GM21786 (cell line): Measurements from ENCODE around the gene TPK1.
"Not testable (repeated sequence)": the region's sequence is repeated elsewhere in the genome, so short reads cannot be mapped to it uniquely, and the experiment has no call there.

Source experiments
- ATAC-seq: cut with Tn5 transposase; IDR thresholded peaks from one replicate; pipeline ENCODE4 v1.9.1; 2021; ENCODE audit not compliant: unreplicated experiment

The TPK1 gene

GRCh38 chr7:144726840-144727239, 109.0 kb downstream of the TPK1 start:
- not testable (repeated sequence) for ATAC-seq

DNA sequence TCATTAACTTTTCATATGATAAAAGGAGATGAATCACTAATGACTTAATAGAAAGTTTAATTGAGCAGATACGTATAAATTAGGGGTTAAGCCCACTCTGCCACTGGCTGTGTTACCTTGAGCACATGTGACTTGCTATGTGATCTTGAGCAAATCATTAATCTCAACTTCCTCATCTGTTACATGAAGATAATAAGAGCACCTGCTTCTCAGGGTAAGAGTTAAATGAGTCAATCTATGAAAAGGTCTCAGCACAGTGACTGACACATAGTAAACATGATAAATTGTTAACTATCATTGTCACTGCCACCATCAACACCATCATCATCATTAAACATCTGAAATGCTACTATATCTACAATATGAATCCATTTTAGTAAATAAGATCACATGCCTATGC, 110.8 kb downstream of the TPK1 start:
- peak; percentile 98 for ATAC-seq

GRCh38 chr7:144723301-144723700, 112.6 kb downstream of the TPK1 start:
- no peak for ATAC-seq

DNA sequence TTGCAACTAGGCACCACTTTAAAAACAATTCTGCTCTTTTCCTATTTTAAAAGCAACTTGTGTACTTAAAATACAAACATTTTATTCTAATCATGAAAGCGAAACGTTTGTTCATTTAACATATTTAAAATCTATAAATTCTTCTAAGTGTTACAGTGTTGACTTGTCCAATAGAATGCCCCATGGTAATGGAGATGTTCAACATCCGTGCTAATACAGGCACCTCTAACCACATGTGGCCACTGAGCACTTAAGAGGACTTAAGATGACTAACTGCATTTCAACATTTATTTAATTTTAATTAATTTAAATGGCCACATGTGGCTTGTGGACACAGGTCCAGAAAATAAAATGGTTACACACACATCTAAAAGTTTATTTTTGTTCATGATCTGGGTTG, 115.1 kb downstream of the TPK1 start:
- no peak for ATAC-seq

- ATAC-seq: no peak
Measured at GRCh38 chr7:144720149-144720548, 115.7 kb downstream of the TPK1 start.

DNA sequence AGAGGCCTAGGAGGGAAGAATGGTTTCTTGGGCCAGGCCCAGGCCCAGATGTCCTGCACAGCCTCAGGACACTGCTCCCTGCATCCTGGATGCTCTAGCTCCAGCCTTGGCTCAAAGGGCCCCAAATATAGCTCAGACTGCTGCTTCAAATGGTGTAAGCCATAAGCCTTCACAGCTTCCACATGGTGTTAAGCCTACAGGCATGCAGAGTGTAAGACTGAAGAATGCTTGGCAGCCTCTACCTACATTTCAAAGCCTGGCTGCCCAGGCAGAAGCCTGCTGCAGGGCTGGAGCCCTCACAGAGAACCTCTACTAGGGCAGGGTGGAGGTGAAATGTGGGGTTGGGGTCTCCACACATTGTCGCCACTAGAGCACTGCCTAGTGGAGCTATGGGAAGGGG, 118.1 kb downstream of the TPK1 start:
- ATAC-seq: no peak

DNA sequence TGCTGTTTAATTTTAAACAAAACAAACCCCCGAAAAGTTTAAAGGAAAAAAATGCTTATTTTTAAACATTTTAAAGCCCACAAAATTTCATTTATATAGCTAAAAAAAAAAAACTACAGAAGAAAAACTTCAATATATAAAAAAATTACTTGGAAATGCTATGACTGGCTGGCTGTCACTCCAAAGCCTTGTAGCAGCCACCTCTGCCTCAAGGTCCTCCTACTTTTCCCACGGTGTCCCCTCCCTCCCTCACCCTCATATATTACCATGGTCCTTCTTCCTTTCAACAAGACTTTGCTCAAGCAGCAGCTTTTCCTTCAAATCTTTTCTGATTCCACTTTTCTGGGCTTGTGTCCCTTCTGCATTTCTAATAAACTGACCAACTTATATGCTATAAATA, 122.0 kb downstream of the TPK1 start:
- ATAC-seq: no peak

DNA sequence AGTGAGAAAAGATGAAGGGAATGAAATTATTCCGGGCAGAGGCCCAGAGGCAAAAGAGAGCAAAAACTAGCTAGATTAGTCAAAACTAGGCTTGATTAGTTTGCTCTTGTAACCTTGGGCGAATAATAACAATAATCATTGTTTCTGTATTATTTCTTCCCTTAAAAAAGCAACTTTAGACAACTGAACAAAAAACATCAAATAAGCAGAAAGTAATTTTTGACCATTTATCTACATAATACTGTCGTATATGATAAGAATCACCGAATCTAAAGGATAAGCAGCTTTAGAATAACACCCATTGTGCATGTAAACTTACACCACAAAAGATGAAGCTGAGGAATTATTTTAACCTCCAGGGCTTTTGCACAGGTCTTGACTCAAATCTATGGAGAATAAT, 125.1 kb downstream of the TPK1 start:
- ATAC-seq: no peak

GRCh38 chr7:144709066-144709465, 126.8 kb downstream of the TPK1 start:
- ATAC-seq: no peak

DNA sequence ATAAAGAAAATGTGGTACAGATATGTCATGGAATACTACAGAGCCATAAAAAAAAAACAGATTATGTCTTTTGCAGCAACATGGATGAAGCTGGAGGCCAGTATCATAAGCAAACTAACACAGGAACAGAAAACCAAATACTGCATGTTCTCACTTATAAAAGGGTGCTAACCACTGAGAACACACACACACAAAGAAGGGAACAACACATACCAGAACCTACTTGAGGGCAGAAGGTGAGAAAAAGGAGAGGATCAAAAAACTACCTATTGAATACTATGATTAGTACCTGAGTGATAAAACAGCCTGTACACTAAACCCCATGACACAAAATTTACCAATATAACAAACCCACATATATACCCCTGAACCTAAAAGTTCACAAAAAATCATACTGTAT, 144.6 kb downstream of the TPK1 start:
- no peak for ATAC-seq

DNA sequence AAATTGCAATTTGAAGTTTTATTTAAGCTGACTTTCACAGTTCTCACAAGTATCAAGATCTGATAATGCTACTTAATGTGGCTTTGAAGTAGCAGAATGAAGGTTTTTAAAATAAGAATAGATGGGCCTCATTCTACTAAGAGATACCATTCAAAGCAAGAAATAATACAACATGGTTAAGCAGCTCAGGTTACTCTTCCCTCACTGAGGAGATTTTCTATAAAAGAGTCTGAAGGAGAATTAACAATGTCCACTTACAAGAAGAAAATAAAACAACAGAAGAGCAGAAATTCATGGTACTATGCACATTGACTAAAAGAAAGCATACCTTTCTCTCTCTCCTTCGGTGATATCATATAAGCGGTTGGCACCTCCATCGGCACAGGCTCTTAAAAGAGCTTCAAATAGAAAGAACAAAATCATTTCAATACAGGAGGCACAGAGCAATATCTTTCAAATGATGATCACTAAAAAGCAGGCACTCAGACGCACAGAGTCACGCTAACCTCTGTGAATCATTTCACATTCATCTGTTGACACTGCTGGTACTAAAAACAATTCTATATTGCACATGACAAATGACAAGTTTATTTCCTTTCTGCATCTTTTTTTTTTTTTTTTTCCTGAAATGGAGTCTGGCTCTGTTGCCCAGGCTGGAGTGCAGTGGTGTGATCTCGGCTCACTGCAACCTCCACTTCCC, 153.1 kb downstream of the TPK1 start:
- ATAC-seq: no peak

GRCh38 chr7:144676492-144676891, 159.4 kb downstream of the TPK1 start:
- ATAC-seq: no peak

GRCh38 chr7:144674550-144674949, 161.3 kb downstream of the TPK1 start:
- no peak for ATAC-seq

DNA sequence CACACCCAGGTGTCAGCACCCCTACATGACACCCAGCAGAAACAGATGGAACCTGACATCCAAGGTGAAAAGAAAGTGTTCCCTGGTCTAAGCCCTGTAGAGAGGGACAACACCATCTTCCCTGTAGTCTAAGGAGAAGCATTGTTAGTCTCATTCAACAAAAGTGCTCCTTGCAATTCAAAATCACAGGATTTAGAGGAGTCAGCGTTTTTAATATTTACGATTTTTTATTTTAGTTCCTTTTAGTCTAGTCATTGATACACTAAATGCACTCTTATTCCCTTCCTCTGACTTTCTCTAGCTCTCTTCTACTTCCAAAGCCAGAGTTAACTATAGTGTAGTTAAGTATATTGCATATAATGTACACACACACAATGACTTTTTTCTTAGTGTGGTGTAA, 163.0 kb downstream of the TPK1 start:
- no peak for ATAC-seq

DNA sequence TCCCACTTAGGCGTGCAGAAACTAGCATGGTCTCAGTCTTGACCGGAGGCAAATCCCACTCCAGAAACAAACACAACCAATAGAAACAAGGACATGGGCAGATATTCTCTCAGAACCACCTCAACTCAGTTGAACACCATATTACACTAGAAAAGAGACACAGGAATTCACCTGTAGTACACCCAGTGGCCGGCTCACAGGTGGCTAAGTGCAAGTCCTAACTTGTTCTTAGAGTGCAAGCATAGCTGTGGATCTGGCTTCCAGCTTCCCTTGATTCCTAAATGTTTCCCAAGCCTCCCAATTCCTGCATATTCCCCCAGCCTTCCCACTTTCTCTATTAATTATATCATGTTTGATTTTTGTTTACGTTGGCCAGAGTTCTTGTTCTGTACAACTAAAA, 164.4 kb downstream of the TPK1 start:
- no peak for ATAC-seq

DNA sequence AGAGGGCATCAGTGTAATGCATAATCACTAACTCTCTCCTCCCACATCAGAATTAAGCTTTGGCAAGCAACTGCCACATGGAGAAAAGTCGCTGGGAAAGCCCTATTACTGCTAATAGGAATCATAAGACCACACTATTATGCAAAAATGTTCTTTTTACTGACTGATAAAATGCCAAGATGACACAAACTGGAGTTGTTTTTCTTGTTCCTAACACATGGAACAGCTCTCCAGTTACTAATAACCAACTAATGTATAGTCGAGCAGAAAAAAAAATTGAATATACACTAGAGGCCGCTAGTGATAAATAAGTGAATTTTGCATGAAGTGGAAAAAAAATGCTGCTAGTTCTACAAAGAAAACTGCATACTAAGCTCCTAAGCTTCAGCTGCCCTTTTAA, 165.6 kb downstream of the TPK1 start:
- ATAC-seq: no peak

DNA sequence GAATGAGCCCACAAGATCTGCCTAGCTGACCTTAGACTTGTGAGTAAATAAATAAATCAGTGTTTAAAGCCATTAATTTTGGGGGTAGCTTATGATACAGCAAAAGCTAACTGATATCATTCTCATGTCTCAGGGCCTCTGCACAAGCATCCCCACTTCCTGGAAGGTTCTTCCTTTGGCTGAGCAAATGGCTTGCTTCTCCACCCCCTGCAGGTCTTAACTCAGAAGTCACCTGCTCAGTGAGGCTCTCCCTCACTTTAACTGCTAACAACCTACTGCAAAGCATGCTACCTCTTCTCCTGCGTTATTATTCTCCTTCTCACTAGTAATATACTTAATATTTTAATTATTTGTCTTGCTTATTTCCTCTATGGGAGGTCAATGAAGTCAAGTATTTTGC, 167.3 kb downstream of the TPK1 start:
- no peak for ATAC-seq

DNA sequence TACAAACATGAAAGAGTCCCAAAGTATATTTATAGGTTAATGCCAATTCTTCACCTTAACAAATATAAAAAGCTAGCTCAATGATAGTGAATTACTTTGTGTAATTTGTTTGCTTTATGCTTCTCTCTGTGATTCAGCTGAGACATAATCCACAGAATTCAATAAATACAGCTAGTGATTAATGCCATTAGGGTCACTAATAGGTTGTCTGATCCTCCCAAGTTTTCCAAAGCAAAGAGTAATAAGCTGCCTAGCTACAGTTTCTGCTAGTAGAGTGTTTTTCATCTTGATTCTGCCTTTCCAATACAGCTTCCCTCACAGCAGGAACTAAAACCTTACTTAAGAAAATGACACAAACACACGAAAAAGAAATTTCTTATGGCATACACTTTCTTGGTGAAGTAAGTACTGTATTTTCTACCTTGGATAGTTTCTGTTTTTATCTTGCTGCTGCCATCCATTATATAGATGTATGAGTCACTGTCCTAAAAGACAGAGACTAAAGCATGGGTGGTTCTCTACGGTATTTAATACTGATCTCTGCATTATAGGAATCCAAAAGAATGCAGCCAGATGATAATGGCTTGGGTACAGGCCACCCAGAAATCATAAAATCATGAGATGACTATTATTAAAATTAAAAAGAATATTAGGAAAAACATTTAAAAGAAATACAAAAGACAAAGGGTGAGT, 170.0 kb downstream of the TPK1 start:
- no peak for ATAC-seq

DNA sequence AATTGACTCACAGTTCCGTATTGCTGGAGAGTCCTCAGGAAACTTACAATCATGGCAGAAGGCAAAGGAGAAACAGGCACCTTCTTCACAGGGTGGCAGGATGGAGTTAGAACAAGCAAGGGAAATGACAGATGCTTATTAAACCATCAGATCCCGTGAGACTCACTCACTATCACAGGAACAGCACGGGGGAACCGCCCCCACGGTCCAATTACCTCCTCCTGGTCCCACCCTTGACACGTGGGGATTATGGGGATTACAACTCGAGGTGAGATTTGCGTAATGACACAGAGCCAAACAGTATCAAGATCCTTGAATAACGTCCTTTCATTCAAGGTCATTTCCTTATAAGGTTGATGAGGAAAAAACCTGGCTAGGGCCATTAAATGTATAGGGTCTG, 176.6 kb downstream of the TPK1 start:
- no peak for ATAC-seq

- ATAC-seq: peak; percentile 68
Measured at GRCh38 chr7:144656965-144657517, 178.8 kb downstream of the TPK1 start.

DNA sequence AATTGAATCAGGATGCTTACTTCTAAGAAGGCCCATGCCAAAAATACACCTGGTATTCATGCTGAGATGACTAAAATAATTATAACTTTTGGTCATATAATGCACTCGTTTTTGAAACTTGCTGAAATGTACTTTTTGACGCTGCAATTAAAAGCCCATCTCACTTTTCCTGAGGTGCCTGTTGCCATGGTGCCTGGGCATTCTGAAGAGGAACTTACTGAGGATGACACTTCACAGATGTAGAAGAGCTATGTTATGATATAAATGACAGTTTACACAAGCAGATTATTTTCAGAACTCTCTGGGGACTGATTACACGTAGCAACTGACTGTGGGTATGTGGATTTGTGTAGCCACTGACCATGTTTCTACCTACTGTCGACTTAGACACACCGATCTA, 182.4 kb downstream of the TPK1 start:
- no peak for ATAC-seq

DNA sequence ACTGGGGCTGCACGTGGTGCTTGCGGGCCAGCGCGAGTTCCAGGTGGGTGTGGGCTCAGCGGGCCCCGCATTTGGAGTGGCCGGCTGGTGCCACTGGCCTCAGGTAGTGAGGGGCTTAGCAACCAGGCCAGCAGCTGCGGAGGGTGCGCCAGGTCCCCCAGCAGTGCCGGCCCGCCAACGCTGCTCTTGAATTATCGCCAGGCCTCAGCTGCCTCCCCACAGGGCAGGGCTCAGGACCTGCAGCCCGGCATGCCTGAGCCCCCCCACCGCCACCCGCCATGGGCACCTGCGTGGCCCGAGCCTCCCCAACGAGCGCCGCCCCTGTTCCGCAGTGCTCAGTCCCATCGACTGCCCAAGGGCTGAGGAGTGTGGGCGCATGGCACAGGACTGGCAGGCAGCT, 185.4 kb downstream of the TPK1 start:
- no peak for ATAC-seq

DNA sequence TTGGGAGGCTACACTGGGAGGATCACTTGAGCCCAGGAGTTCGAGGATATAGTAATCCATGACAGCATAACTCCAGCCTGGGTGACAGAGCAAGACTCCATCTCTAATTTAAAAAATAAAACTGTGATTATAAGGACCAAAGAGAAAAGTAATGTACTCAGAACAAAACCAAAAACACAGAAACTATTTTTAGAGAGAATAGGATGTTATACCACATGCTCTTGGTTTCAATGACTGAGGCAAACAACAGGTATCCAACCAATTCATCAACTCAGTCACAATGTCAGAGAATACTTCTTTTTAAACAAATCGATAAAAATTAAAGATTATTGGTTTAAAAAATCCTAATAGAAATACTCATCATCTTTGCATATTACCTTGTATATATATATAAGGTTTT, 186.7 kb downstream of the TPK1 start:
- no peak for ATAC-seq
